Activated CD8-positive, alpha-beta memory T cell treated with anti-CD3 and anti-CD28 coated beads, Interleukin-2, amount 50 U/mL, for 24 hours (primary cell): ENCODE measurements around the gene RALBP1.
"Not testable (repeated sequence)": the region's sequence is repeated elsewhere in the genome, so short reads cannot be mapped to it uniquely, and the experiment has no call there.

Source experiments
- DNase-seq: peaks from one replicate; pipeline ENCODE4 v3.0.0-alpha.2; 2020; ENCODE audit errors: extremely low read depth

RALBP1 gene

DNA sequence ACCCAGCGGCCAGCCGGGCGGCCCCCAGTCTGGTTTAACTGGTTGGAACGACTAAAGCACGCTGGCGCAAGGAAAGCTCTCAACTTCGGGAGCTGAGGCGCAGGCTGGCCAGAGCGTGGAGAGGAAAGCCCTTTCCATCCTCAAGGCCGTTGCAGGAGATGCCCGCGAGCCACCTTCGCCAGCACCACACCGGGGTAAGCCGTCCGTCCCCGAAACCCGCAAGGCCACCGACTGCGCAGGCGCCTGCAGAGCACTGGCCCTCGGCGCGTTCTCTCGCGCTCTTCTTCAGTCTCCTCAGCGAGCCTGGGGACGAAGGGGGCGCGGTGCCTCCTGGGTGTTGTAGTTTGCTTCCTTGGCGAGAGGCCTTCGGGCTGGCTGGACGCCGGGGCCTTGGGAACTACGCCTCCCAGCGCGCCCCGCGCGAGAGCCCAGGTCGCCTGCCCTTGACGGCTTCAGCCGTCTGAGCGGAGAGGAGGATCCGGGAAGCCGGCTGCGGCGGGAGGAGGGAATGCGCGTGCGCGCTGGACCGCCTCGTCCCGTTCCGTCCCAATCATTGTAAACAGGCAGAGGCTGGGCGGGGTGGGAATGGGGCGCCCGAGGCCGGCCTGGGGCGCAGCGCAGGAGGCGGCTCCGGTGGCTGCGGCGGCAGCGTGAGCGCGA is at the start of gene RALBP1:
TSS of gene RALBP1 (plus strand) at position 531 of the 660 bp plus-strand sequence. CDS start 37,533 bp downstream, outside the sequence.
- peak; percentile 95 for DNase-seq

DNA sequence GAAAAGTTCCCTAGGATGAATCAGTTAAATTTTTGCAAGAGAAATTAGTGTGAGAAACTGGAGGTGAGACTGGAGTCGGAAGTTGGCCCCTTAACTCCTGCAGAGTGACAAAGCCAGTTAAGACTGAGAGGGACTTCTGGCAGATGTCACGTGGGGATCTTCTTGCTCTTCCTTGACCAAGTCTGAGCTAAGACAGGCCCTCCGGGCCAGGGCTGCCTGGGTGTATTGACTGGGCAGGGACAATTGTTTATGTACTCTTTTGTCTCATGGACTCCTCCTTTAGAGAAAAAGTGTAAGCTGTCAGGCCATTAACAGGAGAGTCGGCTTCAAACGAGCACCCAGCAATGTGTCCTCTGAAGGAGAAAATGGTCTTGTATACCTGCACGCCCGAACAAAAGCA is 48.6 kb upstream of the RALBP1 start:
- no peak for DNase-seq

DNA sequence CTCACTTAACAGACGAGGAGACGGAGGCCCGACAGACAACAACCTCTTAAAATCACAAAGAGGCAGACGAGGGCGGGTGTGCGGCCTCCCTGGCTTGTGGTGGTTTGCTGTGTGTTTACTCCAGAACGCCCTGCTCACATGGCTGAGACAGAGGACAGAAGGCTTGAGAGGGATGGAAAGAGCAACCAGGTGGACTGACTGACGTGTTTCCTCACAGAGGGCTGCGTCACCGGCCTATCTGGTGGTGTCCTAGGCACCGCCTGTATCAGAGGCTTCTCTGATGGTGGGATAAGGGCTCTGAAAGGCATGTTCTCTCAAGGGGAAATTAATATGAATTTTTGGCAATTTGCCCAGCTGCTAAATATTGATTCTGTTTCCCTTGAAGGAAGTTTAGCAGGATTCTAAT is 47.0 kb upstream of the RALBP1 start:
- DNase-seq = no peak

DNA sequence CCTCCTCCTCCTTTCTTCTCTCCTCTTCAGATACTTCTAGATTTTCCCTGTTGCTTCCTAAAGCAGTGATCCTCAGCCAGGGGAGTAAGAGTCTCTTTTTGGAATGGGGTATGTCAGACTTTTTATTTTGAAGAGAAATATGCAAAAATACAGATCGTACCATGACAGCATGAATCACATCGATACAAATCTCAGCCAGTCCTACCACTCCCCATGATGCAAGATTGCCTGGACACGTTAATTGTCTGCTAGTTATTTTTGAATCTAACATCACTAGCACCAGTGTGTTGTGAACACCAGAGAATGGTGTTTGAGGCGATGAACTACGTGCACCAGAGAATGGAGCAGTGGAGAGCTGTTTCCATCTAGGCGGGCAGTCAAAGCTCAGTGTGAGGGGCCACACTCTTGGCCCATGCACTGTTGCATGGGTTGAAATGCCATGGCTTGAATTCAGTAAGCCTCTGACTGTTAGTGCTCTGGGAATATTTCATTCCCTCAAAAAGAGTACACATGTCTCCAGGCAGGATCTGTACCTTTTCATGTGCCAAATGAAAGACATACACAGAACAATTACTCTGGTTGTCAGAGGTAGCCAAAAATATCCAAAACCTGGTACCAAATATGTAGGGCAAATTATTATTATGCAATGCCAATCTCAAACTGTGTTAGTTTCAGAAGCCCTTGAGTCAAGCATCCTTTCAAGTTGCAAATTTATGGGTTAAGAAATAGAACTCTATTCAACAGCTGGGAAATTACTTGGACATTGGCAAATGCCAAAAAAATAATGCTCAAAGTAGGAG is 46.3 kb upstream of the RALBP1 start:
- DNase-seq = no peak

DNA sequence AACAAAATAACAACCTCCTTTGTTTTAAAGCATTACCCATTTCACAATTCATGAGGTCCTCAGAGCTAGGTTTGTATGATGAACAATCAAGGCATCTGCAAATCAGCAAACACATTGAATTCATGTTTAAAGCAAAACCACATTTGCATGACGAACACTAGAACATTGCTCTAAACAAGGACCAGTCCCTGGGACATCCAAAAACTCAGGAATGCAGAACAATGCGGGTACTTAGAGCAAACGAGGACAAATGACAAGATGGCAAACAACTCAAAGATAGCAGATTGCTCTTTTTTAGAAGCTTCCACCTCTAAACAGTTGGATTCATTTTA is 45.7 kb upstream of the RALBP1 start:
- no peak for DNase-seq

DNA sequence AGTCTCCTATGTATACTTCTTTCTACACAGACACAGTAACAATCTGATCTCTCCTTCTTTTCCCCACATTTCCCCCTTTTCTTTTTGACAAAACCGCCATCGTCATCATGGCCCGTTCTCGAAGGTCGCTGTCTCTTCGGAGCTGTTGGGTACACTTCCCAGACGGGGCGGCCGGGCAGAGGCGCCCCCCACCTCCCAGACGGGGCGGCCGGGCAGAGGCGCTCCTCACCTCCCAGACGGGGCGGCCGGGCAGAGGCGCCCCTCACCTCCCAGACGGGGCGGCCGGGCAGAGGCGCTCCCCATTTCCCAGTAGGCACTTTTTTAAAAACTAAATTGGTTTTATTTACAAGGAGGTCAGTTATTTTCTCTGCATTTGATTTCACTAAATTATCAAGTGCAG is 45.0 kb upstream of the RALBP1 start:
- DNase-seq = not testable (repeated sequence)

DNA sequence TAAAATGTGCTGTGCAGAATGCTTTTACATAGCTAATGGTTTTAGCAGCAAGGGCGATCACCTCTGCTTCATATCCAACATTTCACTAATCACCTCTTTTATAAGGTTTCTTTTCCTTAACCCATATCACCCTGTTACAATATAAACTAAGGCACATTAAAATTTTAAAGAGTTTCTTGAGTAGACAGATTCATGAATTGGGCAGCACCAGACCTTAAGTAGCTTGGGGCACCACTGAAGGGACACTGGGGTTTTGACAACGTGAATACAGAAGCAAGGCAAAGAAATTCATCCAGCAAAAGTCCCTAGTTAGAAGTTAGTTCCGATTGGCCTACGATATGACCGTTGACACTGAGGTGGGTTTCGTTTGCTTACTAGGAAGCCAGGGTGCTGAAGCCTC is 44.0 kb upstream of the RALBP1 start:
- DNase-seq = no peak

DNA sequence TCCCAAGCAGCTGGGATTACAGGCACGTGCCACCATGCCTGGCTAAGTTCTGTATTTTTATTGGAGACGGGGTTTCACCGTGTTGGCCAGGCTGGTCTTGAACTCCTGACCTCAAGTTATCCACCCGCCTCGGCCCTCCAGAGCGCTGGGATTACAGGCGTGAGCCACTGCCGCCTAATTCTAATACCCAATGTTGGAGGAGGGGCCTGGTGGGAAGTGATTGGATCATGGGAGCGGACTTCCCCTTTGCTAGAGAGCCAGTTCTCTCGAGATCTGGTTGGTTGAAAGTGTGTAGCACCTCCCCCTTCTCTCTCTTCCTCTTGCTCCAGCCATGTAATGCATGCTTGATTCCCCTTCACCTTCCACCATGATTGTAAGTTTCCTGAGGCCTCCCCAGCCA is 42.2 kb upstream of the RALBP1 start:
- DNase-seq = not testable (repeated sequence)

DNA sequence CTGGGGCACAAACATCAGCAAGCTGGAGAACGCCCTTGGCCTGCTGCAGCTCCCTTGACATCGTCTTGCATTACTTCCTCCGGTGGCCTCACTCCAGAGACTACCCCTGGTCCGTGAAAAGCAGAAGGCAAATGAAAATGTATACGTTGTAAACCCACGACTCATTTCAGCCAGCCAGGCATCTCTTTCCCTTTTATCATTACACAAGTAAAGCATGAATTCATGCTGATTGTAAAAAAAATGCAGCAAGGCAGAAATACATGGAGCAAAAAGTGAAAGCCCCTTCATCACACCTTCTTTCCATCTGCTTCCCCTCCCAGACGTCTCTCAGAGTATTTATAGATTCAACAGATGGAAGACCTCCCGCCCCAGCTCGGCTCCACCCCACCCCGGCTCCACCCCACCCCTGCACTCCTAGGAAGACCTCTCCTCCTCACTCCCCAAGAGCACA is 41.6 kb upstream of the RALBP1 start:
- no peak for DNase-seq

DNA sequence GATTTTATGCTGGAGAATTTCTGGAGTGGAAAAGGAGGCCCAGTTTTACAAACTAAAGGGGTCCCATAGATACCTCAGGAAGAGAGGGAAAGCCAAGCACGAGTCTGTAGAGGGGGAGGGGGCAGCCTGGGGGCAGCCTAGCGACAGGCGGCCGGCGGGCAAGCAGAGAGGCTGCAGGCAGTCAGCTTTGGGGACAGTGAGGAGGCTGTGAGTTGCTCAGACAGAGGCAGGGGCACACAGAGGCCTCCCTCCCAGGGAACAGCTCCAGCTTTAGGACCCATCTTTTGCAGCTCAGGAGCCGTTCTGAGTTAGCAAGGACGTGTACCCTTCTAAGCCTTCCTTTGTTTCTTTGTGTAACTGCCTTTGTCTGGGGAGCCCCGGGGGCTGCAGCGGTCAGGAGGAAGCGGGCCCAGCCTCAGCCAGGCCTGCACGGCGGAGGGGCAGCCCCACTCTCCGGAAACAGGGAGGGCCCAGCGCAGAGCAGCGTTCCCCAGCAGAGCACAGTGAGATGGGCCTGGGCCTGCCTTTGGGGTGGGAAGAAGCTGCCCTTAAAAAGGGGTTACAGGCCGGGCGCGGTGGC is 41.1 kb upstream of the RALBP1 start:
- no peak for DNase-seq

DNA sequence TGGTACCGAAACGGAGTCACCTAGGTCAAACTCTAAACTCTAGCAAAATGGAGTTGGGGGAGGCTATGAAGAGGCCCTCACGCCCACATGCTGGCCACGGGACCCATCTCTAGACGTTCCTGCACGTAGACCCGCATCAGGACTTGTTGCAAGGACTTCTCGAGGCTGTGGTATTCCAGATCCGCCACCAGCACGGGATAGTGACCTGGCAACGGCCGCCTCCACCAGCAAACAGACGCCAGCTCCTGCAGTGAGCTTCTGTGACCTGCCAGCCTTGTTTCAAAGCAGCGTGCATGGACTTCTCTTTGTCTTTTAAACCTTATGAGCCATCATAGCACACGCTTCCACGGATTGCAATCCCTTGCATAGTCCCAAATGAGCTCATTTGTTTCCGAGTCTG is 40.3 kb upstream of the RALBP1 start:
- DNase-seq = no peak

DNA sequence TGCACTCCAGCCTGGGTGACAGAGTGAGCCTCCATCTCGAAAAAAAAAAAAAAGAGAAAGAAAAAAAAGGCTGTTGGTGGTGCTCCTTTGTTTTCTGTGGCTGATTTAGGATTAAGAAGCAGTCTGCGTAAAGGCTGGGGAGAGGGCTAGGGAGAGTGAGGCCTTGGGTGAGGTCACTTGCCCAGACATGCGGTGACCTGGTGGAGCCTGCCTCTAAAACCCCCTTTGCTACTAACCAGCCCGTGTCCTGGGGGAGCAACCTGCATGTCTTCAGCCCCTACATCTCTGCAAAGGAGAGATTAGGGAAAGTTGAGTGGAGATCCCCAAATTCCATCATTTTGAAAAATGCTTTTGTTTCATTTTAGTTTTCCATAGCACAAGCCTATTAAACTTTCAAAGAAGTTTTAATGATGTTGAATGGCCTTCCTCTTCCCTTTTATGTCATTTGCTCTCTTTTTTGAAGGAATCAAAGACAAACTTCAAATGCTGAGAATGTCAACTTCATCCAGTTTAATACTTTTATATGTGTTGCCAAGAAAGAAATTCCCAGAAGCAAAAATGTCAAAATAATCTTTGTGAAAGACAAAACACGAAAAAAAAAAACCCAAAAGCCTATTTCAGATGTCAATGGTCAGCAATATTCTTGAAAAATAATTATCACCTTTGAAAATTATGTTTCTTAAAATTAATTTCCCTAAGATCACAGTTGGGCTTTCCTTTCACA is 38.9 kb upstream of the RALBP1 start:
- no peak for DNase-seq

DNA sequence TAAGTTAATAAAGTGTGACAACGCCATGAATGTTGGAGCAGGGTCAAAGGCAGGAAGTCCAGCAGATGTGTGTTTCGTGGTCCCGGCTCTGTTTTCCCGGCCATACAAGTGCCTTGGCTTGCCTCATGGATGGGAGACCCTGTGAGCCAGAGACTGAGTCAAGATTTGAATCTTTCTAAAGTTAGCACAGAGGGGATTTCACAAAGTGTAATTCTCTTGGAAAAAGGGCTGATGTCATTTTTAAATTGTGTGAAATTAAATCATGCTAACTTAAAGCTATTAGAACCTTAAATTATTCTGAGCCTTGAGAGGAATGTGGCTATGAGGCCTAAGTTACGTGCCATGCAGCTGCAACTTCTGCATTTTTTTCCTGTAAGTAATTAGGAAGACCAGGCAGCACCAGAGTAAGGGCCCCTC is 38.3 kb upstream of the RALBP1 start:
- no peak for DNase-seq

DNA sequence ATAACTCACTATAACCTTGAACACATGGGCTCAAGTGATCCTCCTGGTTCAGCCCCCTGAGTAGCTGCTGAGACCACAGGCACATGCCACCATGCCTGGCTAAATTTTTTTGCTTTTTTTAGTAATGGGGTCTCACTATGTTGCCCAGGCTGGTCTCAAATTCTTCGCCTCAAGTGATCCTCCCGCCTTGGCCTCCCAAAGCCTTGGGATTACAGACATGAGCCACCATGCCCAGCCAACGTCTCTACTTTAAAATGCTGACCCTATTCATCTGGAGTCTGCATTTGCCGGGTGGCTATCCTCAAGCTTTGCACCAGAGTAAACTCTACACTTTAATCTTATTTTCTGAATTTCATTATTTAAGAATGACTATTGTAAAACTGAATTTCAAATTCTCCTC is 37.6 kb upstream of the RALBP1 start:
- DNase-seq = no peak

DNA sequence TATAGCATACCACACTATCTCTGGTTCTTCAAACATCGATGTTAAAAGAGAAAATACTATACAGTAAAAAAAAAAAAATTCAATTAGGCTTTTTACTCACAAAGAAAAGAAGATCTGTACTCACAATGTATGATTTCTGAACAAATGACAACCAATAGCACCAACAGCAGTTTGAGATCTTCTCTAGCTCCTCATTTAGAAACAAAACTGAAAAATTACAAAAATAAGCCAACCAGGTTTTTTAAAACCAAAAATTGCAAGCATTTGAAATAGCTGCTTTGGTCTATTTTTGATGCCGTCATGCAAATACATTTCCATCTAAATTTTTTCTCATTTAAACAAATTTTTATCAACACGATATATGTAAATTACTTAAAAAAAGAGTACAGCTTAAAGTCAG is 34.3 kb upstream of the RALBP1 start:
- DNase-seq = no peak

DNA sequence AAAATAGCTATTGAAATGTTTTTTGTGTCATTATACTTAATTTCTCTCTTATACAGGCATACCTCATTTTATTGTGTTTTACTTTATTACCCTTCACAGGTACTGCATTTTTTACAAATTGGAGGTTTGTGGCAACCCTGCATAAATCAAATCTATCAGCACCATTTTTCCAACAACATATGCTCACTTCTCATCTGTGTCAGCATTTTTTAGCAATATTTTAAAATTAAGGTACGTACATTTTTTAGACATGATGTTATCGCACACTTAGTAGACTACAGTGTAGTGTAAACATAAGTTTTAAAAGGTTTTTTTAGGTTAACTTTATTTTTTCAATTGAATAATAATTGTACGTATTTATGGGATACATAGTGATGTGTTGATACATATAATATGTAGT is 30.8 kb upstream of the RALBP1 start:
- no peak for DNase-seq

DNA sequence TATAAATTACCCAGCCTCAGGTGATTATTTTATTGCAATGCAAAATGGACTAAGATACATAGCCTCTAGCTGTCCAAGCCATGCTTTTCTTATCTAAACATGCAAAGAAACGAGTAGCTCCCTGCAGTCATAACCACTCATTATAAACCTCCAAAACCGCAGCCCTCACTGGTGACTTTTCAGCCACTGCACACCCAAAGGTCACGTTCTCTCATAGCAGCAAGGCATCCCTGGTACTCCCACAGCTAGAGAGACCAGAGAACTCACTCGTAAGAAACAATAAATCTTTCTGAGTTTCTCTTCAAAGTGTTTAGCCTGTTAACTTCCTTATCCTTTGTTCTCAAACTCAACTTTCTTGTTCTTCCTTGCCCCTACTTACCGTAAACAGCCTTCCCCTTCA is 28.5 kb upstream of the RALBP1 start:
- no peak for DNase-seq

DNA sequence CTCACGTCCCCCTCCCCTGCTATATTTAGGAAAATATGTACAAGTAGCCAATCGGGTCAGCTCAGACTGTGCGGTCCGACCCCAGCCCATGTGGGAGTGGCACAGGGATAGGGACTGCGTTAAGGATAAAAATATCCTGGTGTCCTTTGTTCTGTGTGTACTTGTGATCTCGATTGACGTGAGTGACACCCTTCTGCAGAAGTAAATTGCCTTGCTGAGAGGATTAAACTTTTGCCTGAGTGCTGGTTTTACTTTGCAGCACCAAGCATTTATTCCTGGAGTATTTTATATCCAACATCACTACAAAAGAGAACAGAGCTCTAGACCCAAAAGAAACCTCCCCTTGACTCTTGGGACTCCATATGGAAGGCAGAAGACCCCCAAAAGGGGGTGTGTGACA is 28.0 kb upstream of the RALBP1 start:
- DNase-seq = no peak

DNA sequence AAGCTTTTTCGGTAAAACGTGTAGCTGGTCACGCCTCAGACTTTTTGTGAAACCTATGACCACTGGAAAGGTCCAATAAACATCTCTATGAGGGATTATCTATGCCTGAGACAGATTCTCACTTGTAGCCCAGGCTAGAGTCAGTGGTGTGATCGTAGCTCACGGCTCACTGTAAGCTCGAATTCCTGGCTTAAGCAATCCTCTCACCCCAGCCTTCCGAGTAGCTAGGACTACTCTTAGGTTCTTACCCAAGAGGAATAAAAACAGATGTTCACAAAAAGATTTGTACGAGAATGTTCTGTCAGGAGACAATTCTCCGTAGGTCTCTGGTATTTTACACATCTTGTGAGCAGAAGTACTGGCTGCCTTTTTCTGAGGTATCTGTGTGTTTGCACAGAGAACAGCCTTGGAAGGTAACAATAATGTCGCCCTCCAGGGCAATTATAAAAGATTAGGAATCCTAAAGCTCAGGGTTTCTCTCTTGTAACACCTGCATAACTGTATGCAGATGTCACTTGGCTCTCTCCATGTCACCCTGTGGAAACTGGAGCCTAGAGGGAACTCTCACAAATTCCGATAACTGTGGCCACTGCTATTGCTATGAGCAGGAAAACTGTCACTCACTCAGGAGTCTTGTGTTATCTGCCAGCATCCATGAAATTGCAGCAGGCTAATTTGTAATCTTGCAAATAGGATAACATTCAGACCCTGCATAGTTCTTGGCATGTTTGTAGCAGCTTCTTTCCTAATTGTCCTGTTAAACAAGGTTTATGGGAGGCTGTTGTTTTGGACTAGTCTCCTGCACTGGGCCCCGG is 25.5 kb upstream of the RALBP1 start:
- DNase-seq = no peak

DNA sequence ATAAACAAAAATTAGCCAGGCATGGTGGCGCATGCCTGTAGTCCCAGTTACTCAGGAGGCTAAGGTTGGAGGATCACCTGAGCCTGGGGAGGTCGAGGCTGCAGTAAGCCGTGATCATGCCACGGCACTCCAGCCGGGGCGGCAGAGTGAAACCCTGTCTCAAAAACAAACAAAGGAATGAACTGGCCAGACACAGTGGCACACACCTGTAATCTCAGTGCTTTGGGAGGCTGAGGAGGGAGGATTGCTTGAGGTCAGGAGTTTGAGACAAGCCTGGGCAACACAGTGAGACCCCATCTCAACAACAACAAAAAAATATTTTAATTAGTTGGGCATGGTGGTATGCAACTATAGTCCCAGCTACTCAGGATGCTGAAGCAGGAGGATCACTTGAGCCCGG is 24.4 kb upstream of the RALBP1 start:
- DNase-seq = not testable (repeated sequence)

DNA sequence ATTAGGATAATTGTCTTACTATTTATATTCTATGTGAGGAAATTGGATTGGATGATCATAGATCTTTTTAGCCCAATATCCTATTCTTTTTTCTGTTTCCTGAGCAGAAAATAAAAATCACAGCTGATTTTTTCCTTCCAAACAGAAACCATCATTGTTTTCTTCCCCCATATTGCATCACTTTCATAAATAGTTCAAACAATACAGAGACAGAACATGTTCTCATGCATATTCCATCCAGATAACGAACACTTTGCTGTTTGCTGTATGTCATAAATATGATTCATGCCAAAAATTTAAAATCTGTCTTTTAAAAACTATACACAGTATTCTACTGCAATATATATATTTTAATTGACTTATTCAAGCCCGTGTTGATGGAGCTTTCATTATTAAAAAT is 22.0 kb upstream of the RALBP1 start:
- DNase-seq = no peak
